NCI-H146 treated with DMSO at 0.1 percent for 48 hours (cell line): ENCODE data around the gene ZNF684.
A peak's percentile ranks its signal among the peaks of the same experiment; 100 is the strongest.
"Not testable (repeated sequence)": the region's sequence is repeated elsewhere in the genome, so short reads cannot be mapped to it uniquely, and the experiment has no call there.

Source experiments
- DNase-seq: peaks from one replicate; lab custom pipeline; 2025; ENCODE audit not compliant: unreplicated experiment; lab: John Stamatoyannopoulos, UW

ZNF684 gene

GRCh38 chr1:40531381-40532061 is at the start of gene ZNF684:
ZNF684 (plus strand) TSS chr1:40531637; CDS start chr1:40533167, 1,530 bp downstream.
- DNase-seq: peak; percentile 81

GRCh38 chr1:40495315-40495903 is 36.0 kb upstream of the ZNF684 start:
- no peak for DNase-seq

- not testable (repeated sequence) for DNase-seq
These were observed 28.8 kb upstream of the ZNF684 start for GRCh38 chr1:40502651-40503050.

- DNase-seq: no peak
These were observed 23.5 kb upstream of the ZNF684 start for GRCh38 chr1:40507973-40508372.

GRCh38 chr1:40508375-40509341 is 22.8 kb upstream of the ZNF684 start, which contains the start of gene EXO5:
EXO5 (plus strand) TSS chr1:40508767; CDS start chr1:40514545, 5,778 bp downstream.
- peak; percentile 21 for DNase-seq

GRCh38 chr1:40519517-40519916 is 11.9 kb upstream of the ZNF684 start:
- no peak for DNase-seq

GRCh38 chr1:40530735-40531380 is 579 bp upstream of the ZNF684 start:
- peak; percentile 35 for DNase-seq

- DNase-seq: no peak
These were observed 589 bp downstream of the ZNF684 start for GRCh38 chr1:40532062-40532389.

- peak; percentile 1 for DNase-seq
These were observed 1.5 kb downstream of the ZNF684 start for GRCh38 chr1:40532844-40533424.

- DNase-seq: no peak
These were observed 3.2 kb downstream of the ZNF684 start for GRCh38 chr1:40534589-40534988.

- no peak for DNase-seq
These were observed 4.3 kb downstream of the ZNF684 start for GRCh38 chr1:40535732-40536131.

- DNase-seq: no peak
These were observed 7.9 kb downstream of the ZNF684 start for GRCh38 chr1:40539338-40539737.

GRCh38 chr1:40546957-40547356 is 15.5 kb downstream of the ZNF684 start:
- no peak for DNase-seq

- no peak for DNase-seq
These were observed 21.6 kb downstream of the ZNF684 start for GRCh38 chr1:40553017-40553416.

- not testable (repeated sequence) for DNase-seq
These were observed 23.4 kb downstream of the ZNF684 start for GRCh38 chr1:40554807-40555206.

GRCh38 chr1:40556121-40556520 is 24.7 kb downstream of the ZNF684 start:
- DNase-seq: no peak

- not testable (repeated sequence) for DNase-seq
These were observed 26.8 kb downstream of the ZNF684 start for GRCh38 chr1:40558241-40558640.

GRCh38 chr1:40562185-40562584 is 30.7 kb downstream of the ZNF684 start:
- no peak for DNase-seq

- DNase-seq: no peak
These were observed 31.8 kb downstream of the ZNF684 start for GRCh38 chr1:40563266-40563665.

- DNase-seq: no peak
These were observed 33.1 kb downstream of the ZNF684 start for GRCh38 chr1:40564506-40564905.

GRCh38 chr1:40564913-40565312 is 33.5 kb downstream of the ZNF684 start:
- DNase-seq: no peak
